ENCODE results near the gene CXCL3.

Gene CXCL3

GRCh38 chr4:74012130-74012529 lies 26.4 kb downstream of the CXCL3 start:
- DNase-seq = no peak

DNA sequence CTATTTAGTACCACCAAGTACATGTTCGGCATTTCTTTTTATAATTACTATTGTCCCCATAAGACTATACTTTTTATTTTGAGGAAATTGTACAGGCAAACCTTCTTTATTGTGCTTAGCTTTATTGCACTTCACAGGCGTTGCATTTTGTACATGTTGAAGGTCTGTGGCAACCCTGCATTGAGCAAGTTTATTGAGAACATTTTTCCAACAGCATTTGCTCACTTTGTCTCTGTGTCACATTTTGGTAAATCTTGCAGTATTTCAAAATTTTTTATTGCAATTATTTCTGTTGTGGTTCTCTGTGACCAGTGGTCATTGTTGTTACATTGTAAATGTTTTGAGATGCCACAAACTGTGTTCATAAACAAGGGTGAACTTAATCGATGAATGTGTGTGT lies 29.2 kb downstream of the CXCL3 start:
- DNase-seq = no peak

- DNase-seq = no peak
Measured at GRCh38 chr4:74006009-74006476, 32.4 kb downstream of the CXCL3 start.

DNA sequence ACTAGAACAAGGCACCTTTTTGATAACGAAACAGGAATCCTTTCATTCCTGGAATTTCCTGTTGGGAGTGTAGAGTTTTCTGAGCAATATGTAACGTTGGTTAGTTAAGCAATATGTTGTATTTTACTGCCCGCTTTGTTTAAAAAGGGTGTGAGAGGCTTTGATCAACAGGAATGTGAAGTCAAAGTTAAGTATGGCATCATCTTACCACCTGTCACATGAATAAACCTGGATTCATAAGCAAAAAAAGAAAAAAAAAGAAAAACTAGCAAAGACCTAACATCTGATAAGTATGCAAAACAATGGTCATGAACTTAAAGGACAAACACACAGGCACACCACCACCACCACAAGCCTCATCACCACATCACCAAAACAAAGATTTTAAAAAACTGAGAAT lies 33.0 kb downstream of the CXCL3 start:
- DNase-seq = no peak

- DNase-seq = no peak
Measured at GRCh38 chr4:74004668-74005067, 33.8 kb downstream of the CXCL3 start.

DNA sequence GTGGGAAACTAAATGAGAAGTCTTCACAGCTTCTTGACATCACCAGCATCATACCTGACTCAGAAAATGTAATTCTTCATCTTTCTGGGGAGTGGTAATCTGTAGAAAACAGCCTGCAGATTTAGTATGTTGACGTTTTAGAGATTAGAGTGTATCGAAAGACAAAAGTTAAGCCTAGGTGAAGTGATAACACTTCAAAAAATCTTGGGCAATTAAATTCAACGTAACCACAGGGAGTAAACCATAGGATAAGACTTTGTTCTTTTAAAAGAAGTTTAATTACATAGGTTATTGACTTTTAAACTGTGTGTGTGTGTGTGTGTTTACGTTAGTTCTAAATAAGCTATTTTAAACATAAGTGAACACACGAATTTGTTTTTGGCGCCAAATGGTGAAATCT lies 38.2 kb downstream of the CXCL3 start:
- DNase-seq = no peak

DNA sequence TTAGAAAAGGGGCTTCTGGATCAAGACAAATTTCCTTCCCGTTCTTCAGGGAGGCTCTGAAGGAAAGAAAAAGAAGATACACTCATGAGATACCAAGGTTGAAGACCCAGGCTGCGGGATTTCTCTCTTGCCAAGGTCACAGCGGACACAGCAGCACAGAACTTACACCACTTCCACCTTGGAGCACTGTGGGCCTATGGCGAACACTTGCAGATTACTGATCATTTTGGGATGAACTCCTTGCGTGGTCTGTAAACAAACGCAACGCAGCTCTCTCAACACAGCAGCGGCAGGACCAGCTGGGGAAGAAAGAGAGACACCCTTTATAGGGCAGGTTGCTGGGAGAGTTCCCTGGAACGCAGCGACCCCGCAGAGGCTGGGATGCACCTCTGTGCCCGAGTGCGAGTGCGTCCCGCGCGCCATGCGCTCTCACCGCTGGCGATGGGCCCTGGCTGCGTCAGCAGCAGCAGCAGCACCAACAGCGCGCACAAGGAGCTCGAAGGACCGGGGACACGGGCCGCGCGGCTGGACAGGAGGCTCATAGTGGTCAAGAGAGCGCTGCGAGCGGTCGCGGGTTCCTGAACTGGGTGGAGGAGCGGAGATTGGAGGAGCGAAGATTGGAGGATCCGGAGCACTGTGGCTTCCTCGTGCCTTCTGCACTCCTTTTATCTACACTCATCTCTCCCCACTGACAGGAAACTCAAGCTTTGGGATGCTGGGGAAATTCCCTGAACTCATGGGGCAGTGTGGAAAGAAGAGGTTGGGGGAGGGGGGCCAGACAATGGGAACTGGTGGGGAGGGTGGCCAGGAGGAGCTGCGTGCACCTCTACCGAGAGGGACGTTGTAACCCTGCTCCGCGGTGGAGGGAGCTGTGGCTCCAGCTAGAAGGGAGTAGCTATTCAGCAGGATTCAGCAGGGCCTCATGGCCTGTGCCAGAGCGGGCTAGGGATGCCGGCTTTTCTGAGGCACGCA lies 40.2 kb downstream of the CXCL3 start, which contains the start of gene CXCL5:
TSS of gene CXCL5 (minus strand) at position 638 of the 972 bp plus-strand sequence. CDS start at position 542, 96 bp downstream.
- DNase-seq = no peak

DNA sequence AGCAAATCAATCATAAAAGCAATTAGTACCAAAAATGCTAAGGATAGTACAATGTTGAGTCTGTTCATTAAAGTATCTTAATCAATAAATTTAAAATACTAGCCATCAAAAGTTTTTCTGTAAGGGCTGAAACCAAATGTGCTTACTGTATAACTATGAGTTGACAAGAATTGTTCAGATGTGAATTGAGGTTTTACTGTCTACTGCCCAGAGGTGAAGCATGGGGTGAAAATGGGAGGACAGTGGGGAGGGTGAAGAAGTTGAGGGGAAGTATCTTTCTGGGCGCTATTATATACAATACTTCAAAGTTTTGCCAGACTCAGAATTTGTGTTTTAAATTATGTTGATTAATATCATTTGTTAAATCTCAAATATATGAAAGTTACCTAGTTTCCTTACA lies 46.4 kb downstream of the CXCL3 start:
- no peak for DNase-seq

- no peak for DNase-seq
Measured at GRCh38 chr4:73991742-73992000, 46.8 kb downstream of the CXCL3 start.

GRCh38 chr4:73990988-73991741 lies 47.3 kb downstream of the CXCL3 start:
- DNase-seq = no peak

DNA sequence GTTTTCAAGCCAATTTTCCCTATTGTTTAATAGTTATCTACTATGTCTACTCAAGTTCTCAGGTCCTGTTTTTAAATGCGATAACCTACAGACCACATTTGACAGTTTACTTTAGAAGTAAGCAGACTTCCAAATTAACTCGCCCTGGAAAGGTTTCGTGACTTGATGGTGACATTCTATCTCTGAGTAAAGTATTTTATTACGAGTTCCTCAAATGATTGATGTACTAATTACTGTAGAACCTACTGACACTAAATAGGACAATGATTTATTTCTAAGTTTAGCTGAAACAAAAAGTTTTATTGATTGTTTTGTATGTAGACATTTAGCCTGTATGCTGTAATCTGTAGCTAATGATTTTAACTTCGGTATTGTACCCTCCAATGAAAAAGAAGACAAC lies 48.6 kb downstream of the CXCL3 start:
- DNase-seq = no peak

DNA sequence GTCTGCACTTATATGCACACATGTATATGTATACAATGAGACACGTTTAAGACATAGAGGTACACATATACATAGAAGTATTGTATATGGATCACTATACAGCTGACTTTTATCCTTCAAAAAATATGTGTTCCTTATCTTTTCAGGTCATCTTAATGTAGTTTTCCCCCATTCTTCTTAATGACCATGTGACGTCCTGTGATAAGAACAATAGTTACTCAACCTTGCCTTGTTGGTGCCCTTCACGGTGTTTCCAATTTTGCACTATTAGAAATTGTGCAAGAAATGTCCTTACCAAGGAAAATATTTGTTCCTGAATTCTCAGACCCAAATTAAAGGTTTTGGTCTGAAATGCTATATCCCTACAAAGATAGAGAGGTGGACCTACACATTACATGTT lies 49.5 kb downstream of the CXCL3 start:
- no peak for DNase-seq

DNA sequence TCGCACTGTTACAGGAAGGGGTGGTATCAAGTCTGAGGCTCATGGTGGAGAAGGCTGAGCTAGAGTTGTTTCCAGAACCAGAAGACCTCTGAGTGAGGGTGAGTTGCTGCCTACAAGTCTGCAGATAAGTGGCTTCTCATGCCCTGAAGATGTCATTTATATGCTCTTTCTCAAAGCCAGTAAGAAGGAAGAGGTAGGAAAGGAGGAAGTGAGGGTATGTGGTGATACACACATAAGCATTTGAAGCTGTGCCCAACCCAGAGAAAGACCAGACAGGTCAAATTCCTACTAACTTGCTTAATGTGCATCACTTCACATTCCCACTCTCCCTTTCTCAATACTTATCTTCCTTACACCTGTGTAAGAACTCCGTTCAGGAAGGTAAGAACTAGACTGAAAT lies 50.4 kb downstream of the CXCL3 start, which contains the start of gene PPBP:
TSS of gene PPBP (minus strand) at position 130 of the 400 bp plus-strand sequence. CDS start at position 43, 87 bp downstream.
- DNase-seq = no peak
